GM20000 (cell line): ENCODE results near the gene FTL.
A peak's percentile ranks its signal among the peaks of the same experiment; 100 is the strongest.

Experiments used
- DNase-seq: peaks from one replicate; pipeline ENCODE4 v3.0.0; 2012; ENCODE audit warnings: low spot score
- TF ChIP-seq, protein P1 (sequence below): IDR thresholded peaks from 2 replicates; pipeline ENCODE4 v1.5.1; 2012; ENCODE audit warnings: mild to moderate bottlenecking, control low read depth; ENCODE audit errors: extremely low read depth, missing control alignments

Gene FTL

DNA sequence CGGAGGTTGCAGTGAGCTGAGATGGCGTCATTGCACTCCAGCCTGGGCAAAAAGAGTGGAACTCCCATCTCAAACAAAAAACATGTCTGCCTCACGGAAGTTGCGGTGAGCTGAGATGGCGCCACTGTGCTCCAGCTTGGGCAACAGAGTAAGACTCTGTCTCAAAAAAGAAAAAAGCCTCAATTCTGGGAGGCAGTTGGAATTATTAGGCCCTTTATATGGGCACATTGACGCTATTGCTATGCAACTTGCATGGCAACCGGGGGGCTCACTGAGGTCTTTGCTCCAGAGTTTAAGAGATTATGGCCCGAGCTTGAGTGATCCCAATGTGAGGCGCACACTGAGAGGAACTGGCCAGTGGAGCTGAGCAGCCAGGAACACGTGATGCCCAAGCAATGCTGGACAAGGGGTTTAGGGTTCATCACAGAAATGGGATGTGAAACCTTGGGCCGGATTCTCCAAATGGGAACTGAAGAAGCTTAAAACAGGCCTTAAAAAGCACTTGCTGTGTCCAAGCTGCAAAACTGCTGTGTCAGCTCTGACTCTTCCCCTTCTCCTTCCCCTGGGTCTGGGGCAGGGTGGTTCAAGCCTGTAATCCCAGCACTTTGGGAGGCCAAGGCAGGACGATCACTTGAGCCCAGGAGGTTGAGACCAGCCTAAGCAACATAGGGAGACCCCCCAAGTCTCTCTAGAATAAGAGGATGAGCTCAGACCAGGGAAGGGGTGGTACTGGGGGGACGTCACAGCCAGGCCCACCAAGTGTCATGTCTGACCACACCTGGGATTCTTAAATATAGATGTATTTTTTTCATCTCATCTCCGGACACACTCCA is 2.5 kb downstream of the FTL start:
- TF ChIP-seq, protein P1, sequence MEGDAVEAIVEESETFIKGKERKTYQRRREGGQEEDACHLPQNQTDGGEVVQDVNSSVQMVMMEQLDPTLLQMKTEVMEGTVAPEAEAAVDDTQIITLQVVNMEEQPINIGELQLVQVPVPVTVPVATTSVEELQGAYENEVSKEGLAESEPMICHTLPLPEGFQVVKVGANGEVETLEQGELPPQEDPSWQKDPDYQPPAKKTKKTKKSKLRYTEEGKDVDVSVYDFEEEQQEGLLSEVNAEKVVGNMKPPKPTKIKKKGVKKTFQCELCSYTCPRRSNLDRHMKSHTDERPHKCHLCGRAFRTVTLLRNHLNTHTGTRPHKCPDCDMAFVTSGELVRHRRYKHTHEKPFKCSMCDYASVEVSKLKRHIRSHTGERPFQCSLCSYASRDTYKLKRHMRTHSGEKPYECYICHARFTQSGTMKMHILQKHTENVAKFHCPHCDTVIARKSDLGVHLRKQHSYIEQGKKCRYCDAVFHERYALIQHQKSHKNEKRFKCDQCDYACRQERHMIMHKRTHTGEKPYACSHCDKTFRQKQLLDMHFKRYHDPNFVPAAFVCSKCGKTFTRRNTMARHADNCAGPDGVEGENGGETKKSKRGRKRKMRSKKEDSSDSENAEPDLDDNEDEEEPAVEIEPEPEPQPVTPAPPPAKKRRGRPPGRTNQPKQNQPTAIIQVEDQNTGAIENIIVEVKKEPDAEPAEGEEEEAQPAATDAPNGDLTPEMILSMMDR = no peak
- no peak for DNase-seq

DNA sequence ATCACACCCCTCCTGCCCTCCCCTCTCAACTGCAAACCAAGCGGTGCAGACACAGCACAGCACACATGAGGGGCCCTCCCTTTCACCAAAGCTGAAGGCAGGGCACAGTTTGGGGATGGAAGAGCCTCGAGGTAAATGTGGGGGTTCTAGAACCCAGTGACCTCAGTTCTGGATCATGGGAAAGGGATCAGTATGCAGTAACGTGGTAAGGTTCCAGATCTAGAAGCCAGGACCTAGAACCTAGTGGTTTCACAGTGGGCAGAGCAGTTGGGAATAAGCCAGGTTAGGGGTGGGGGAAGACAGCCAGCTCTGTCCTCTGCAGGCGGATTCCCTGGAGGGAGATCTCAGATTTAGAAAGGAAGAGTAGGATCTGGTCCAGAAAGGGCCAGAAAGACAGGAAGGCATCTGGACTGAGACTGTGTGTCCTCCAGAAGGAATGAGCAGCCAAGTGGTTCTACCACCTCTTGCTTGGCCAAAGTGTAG is 3.1 kb downstream of the FTL start:
- TF ChIP-seq, protein P1 = no peak
- DNase-seq = no peak

DNA sequence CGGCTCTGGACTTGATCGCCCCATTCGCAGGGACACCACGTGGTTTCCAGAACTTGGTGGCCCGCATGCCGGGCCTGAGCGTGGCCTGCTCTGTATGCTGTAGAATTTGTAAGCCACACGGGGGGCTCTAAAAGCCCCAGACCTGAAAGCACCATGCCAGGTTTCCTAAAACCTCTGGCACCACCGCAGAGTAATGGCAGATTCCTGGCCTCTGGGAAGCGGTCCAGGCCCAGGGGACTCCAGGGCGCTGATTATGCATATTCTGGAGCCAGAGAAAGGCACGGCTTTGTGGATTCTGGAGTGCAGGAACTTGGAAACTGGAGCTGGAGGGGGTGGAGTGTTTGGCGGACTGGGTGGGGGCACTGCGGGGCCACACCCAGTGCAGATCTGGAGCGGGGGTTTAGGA is 3.7 kb downstream of the FTL start:
- DNase-seq = no peak
- TF ChIP-seq, protein P1 = no peak

DNA sequence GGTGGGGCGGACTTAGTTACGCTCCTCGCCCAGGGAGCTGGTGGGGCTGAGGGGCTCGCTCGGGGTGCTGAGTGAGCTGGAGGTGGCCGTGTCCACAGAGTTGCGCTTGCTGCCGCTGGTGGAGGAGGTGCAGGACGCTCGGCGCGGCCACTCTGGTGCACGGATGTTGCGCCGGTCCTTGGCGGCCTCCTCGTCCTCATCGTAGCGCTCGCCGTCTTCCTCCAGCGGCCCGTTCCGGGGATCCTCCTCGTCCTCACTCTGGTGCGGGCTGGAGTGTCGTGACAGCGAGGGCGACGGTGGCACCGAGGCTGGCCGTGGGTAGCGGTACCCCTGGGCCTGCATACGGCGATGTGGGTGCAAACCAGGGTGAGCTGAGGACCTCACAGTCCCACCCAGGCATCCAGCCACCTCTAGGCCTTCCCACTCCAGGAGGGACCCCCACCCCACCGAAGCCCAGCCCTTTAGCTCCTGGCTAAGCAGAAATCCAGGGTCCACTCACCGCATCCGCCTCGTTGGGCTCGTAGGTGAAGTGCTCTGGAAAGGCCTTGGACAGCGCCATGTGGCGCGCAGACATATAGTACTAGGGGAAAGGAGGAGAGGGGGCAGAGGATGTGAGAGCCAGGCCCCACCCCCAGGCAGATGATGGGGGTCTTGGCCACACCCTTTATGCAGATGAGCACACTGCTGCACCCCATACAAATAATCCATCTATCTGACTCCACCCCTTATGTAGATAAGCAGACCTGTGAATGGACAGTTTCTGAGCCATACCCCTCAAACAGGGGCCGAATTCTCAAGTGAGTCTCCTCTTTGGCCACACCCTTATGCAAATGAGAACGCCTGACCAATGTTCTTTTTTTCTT is 4.4 kb downstream of the FTL start:
- TF ChIP-seq, protein P1 = no peak
- DNase-seq = no peak

DNA sequence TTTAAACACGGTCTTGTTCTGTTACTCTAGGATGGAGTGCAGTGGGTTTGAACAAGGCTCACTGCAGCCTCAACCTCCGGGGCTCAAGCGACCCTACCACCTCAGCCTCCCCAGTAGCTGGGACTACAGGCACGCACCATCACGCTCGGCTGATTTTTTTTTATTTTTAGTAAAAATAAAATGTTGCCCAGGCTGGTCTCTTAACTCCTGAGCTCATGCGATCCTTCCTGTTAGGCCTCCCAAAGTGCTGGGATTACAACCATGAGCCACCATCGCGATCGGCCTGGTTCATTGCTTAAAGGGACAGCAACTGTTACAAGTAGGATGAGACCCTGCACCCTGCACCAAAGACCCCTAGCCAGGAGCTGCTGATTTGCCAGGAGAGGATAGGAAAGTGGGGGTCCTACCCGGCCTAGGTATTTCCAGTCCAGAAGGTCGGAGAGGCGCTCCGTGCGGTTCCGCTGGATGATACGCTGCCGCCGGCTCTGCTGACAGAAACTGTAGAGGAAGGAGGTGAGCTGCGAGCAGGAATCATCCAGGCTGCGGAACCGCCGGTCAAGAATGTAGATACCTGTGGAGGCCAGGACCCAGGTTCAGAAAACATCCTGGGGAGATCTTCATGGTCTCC is 5.1 kb downstream of the FTL start:
- no peak for DNase-seq
- TF ChIP-seq, protein P1 = no peak

DNA sequence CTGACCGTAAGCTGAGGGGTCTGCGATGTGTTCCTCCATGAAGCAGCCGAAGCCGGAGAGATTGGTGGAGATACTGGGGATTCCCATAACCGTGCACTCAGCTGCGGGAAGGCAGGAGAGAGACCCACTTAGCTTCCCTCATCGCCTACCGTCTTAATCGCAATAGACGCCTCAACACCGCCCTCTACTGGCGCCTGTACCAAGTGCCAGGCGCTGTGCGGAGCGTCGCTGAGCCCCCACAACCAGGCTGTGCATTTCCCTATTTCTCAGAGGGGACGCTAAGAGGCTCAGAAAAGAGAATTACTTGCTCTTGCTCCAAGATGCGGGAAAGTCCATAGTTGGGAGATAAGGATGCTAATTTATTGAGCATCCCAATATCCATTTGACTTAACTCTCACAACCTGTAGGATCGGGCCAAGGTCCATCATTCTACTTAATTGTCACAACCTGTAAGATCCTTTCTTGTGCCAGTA is 5.8 kb downstream of the FTL start:
- peak; percentile 81 for DNase-seq
- TF ChIP-seq, protein P1 = peak; percentile 96
